Keratinocyte (primary cell): ENCODE data around the gene TAF1C. TPM values are rescaled to one million over a fixed set of nuclear protein-coding genes. Genes with fewer than 3 reads are reported as not detected.

Experiments
- DNase-seq: peaks from one replicate; pipeline ENCODE4 v3.0.0-alpha.2; 2011; ENCODE audit warnings: low read depth, missing footprints, low spot score
- FAIRE-seq: peaks from 2 replicates; lab custom pipeline; 2011; peaks lifted over from hg19 to GRCh38; lab: Jason Lieb, UNC
- H2AFZ ChIP-seq: 2 replicates; pipeline ENCODE4 v1.6.0; 2012; ENCODE audit warnings: low read length, control low read depth, inconsistent platforms; ENCODE audit not compliant: control insufficient read depth
- H3K27ac ChIP-seq: 2 replicates; pipeline ENCODE4 v1.5.1; 2011; ENCODE audit warnings: low read length; ENCODE audit not compliant: control insufficient read depth, insufficient read depth
- H3K27me3 ChIP-seq: 3 replicates; pipeline ENCODE4 v1.6.0; 2011; ENCODE audit warnings: low read length; ENCODE audit not compliant: control insufficient read depth, insufficient read depth; ENCODE audit errors: extremely low read depth
- H3K36me3 ChIP-seq, 2 experiments: 2 replicates in 1 of 2; 3 replicates in 1 of 2; pipeline ENCODE4 v1.5.1; 2011; ENCODE audit warnings: low read length in 2 of 2, mild to moderate bottlenecking in 1 of 2; ENCODE audit not compliant: control insufficient read depth in 2 of 2, insufficient read depth in 2 of 2; ENCODE audit errors: extremely low read depth in 1 of 2
- H3K4me1 ChIP-seq: 3 replicates; pipeline ENCODE4 v1.5.1; 2011; ENCODE audit warnings: low read length; ENCODE audit not compliant: control insufficient read depth, insufficient read depth; ENCODE audit errors: extremely low read depth
- H3K4me2 ChIP-seq: 3 replicates; pipeline ENCODE4 v1.6.0; 2011; ENCODE audit warnings: low read depth, low read length; ENCODE audit not compliant: control insufficient read depth, insufficient read depth; ENCODE audit errors: extremely low read depth
- H3K4me3 ChIP-seq, 3 experiments: fragments of 200-600 bp in 1 of 3; sonication (generic) in 1 of 3; 2 replicates in 2 of 3; 3 replicates in 1 of 3; pipeline ENCODE4 v1.5.1; 2011 to 2016; ENCODE audit warnings: low read length in 3 of 3, mild to moderate bottlenecking in 3 of 3, control low read depth in 2 of 3, inconsistent platforms in 1 of 3, low read depth in 1 of 3, mixed read lengths in 1 of 3, mixed run types in 1 of 3, moderate library complexity in 1 of 3; ENCODE audit not compliant: control insufficient read depth in 2 of 3, insufficient read depth in 2 of 3; ENCODE audit errors: extremely low read depth in 1 of 3
- H3K79me2 ChIP-seq: 2 replicates; pipeline ENCODE4 v1.6.0; 2012; ENCODE audit warnings: low read length; ENCODE audit not compliant: control insufficient read depth, insufficient read depth
- H3K9ac ChIP-seq: 3 replicates; pipeline ENCODE4 v1.6.0; 2011; ENCODE audit warnings: low read length; ENCODE audit not compliant: control insufficient read depth, insufficient read depth; ENCODE audit errors: extremely low read depth
- H3K9me1 ChIP-seq: 3 replicates; pipeline ENCODE4 v1.6.0; 2011; ENCODE audit warnings: low read length; ENCODE audit not compliant: control insufficient read depth, insufficient read depth; ENCODE audit errors: extremely low read depth
- H3K9me3 ChIP-seq: 2 replicates; pipeline ENCODE4 v1.5.1; 2012; ENCODE audit warnings: low read depth, low read length; ENCODE audit not compliant: control insufficient read depth
- H4K20me1 ChIP-seq: 3 replicates; pipeline ENCODE4 v1.6.0; 2011; ENCODE audit warnings: low read length; ENCODE audit not compliant: control insufficient read depth, insufficient read depth; ENCODE audit errors: extremely low read depth
- EZH2 ChIP-seq: IDR thresholded peaks from one replicate; pipeline ENCODE4 v1.6.1; 2012; ENCODE audit warnings: inconsistent platforms, mild to moderate bottlenecking, low read length, moderate library complexity
- dilution Hi-C: fragments of 300-500 bp; cut with MboI; formaldehyde crosslinking; loops from one replicate; pipeline ENCODE4 v1.7.0; 2020; ENCODE audit warnings: low sequenced_read_pairs; ENCODE audit not compliant: extremely low pct_ligation_motif_present
- polyA plus RNA-seq, 5 experiments: library from polyadenylated mRNA; depleted of rRNA in 3 of 5; stranded (reverse) in 3 of 5; stranded (forward) in 1 of 5; unstranded in 1 of 5; fragments of >200 nt; gene quantifications; 1 replicate in 1 of 5; 2 replicates in 3 of 5; 3 replicates in 1 of 5; pipeline versions ENCODE4 v1.2.1 to v1.2.3, GENCODE V29; 2011 to 2012; ENCODE audit warnings: missing spikeins in 2 of 5, low read depth in 1 of 5, low replicate concordance in 1 of 5
- TF ChIP-seq, protein P1 (sequence below), 3 experiments: IDR thresholded peaks in 1 of 3; conservative IDR thresholded peaks in 1 of 3; optimal IDR thresholded peaks in 1 of 3; 2 replicates in 2 of 3; 3 replicates in 1 of 3; pipeline versions ENCODE3 to v1.5.1; 2011; ENCODE audit warnings: low read length in 3 of 3, mild to moderate bottlenecking in 3 of 3, moderate library complexity in 2 of 3, control low read depth in 1 of 3, inconsistent platforms in 1 of 3; ENCODE audit not compliant: insufficient read depth in 2 of 3; ENCODE audit errors: extremely low read depth in 1 of 3

TAF1C gene
- polyA plus RNA-seq, 1 donor (not counting 4 experiments of a cell fraction or from before 2014, with no cell fraction given): 6.5 TPM

DNA sequence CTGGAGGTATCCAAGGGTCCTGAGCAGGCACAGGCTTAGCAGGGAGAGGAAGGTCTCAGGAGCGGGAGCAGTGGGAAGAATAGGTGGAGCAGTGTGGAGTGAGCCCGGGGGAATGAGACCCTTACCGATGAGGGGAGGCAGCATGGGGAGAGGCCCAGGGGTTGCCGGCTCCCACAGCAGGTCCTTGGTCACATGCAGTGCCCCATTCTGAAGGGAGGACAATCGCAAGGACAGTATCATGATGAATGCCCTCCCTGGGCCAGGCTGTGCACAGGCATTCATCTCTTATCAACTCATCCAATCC, 3.3 kb downstream of the TAF1C start:
- TF ChIP-seq, protein P1, sequence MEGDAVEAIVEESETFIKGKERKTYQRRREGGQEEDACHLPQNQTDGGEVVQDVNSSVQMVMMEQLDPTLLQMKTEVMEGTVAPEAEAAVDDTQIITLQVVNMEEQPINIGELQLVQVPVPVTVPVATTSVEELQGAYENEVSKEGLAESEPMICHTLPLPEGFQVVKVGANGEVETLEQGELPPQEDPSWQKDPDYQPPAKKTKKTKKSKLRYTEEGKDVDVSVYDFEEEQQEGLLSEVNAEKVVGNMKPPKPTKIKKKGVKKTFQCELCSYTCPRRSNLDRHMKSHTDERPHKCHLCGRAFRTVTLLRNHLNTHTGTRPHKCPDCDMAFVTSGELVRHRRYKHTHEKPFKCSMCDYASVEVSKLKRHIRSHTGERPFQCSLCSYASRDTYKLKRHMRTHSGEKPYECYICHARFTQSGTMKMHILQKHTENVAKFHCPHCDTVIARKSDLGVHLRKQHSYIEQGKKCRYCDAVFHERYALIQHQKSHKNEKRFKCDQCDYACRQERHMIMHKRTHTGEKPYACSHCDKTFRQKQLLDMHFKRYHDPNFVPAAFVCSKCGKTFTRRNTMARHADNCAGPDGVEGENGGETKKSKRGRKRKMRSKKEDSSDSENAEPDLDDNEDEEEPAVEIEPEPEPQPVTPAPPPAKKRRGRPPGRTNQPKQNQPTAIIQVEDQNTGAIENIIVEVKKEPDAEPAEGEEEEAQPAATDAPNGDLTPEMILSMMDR (optimal IDR thresholded peaks at IDR 0.05 in 1 of 3, IDR thresholded peaks at IDR 0.05 in 1 of 3, conservative IDR thresholded peaks at IDR 0.05 in 1 of 3; ENCODE audit: extremely low read depth in 1 of 3, insufficient read depth in 2 of 3, low read length in 3 of 3): no peak
- TF ChIP-seq EZH2: no peak

DNA sequence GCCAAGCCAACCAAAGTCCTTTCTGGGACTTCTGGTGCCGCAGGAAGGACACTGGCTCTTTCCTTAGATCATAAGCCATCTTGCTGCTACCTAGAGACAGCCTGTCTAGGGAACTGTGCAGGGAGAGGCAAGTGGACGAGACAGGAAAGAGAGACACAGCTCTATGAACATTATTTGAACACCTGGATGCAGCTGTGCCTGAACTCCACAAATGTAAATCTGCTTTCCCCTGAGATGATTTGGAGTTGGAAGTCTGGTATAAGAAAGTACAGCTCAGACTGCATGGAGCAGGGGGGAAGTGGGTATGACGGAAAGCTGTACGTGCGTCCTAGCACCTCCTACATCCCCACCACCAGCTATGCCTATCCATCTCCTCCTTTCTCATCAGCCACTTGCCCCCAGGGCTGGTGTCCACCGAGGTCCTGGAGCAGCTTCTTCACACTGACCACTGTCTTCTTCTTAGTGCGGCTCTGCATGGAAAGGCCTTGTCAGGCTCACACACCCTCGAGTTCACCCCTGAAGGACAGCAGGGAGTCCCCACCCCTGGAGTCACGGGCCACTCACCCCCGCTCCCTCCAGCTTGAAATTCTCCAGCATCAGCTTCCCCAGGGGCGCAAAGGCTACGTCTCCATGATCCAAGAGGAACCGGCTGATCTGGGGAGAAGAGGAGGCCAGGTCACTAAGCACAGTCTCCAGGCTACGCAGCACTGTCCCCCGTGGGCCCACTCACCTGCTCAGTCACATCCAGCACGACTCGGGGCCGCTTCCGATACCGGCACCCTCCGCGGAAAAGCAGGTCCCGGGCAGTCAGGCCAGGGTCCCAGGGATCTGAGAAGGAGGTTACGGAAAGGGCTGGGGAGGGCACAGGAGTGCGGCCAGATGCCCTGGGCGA, 3.9 kb downstream of the TAF1C start:
- H3K27ac ChIP-seq: no peak overlapping the region
- FAIRE-seq (no peak), DNase-seq (no peak)
- no peak overlapping the region for H3K9ac ChIP-seq
- peaks cover 34% of the 10 kb centered on the region for H3K79me2 ChIP-seq
- no peak overlapping the region for H3K4me3 ChIP-seq
- peaks cover 15 to 24% of the 10 kb centered on the region in 2 experiments for H3K36me3 ChIP-seq
- dilution Hi-C loops: no loop called here
- H3K4me2 ChIP-seq: no peak overlapping the region
- no peaks in the 10 kb centered on the region for H3K9me3 ChIP-seq
- peaks cover 6% of the 10 kb centered on the region for H3K4me1 ChIP-seq
- H3K9me1 ChIP-seq: no peaks in the 10 kb centered on the region
- no peak overlapping the region for H2AFZ ChIP-seq
- H3K27me3 ChIP-seq: no peaks in the 10 kb centered on the region
- peaks cover 2% of the 10 kb centered on the region for H4K20me1 ChIP-seq
- TF ChIP-seq, protein P1 (optimal IDR thresholded peaks at IDR 0.05 in 1 of 3, IDR thresholded peaks at IDR 0.05 in 1 of 3, conservative IDR thresholded peaks at IDR 0.05 in 1 of 3; ENCODE audit: extremely low read depth in 1 of 3, insufficient read depth in 2 of 3, low read length in 3 of 3): no peak
- no peak for TF ChIP-seq EZH2

More for the DNA sequence above, 3.3 kb downstream of the TAF1C start:
- H3K9ac ChIP-seq: no peak overlapping the region
- H3K4me1 ChIP-seq: peaks cover 4% of the 10 kb centered on the region
- no peaks in the 10 kb centered on the region for H3K27me3 ChIP-seq
- H3K79me2 ChIP-seq: peaks cover 34% of the 10 kb centered on the region
- H3K4me3 ChIP-seq: no peak overlapping the region
- no peak overlapping the region for H2AFZ ChIP-seq
- H3K27ac ChIP-seq: no peak overlapping the region
- no peaks in the 10 kb centered on the region for H3K9me1 ChIP-seq
- peaks cover 2% of the 10 kb centered on the region for H4K20me1 ChIP-seq
- FAIRE-seq (no peak), DNase-seq (no peak)
- no peak overlapping the region for H3K4me2 ChIP-seq
- dilution Hi-C loops: no loop called here
- H3K36me3 ChIP-seq: peaks cover 12 to 22% of the 10 kb centered on the region in 2 experiments
- no peaks in the 10 kb centered on the region for H3K9me3 ChIP-seq
